ENCODE data around the gene ZNF836. TPM values are rescaled to one million over a fixed set of nuclear protein-coding genes. Genes with fewer than 3 reads are reported as not detected.

The ZNF836 gene
- total and polyA plus RNA-seq, 11 donors, result 3.0 to 11.0 (median 7.1) TPM

DNA sequence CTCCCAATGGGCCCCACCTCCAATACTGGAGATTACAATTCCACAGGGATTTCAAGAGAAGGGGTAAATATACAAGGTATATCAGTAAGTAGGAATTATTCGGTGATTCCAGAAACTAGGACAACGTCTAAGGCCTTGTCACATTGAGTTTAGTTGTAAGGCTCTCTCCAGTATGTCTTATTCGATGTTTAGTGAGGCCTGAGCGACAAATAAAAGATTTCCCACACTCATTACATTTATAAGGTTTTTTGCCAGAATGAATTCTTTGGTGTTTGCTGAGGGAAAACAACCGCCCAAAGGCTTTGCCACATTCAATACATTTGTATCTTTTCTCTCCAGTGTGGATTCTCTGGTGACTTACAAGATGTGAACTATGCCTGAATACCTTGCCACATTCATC, 56.7 kb downstream of the ZNF836 start:
- no peak overlapping the region for H3K27ac ChIP-seq
- WGBS, 4 donors, result 97 to 99% (median 98%) methylated on average over 5 of the region's 5 CpGs
- no peak overlapping the region for H3K4me3 ChIP-seq

DNA sequence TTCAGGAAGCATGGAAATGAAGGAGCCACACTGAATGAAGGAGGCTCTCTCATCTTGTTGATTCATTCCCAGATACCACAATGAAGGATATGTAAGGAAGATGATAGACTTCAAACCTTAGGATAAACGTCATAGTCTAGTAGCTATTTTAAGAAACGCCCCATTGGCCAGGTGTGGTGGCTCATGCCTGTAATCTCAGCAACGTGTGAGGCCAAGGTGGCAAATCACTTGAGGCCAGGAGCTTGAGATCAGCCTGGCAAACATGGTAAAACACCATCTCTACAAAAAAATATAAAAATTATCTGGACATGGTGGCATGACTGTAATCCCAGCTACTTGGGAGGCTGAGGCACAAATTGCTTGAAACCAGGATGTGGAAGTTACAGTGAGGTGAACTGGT, 58.8 kb downstream of the ZNF836 start:
- Histone ChIP-seq H3K9me3 (peaks cover 13 to 100% (median 97%) of the 10 kb centered on the region in 12 donors), H3K36me3 (peaks cover 9 to 42% (median 23%) of the 10 kb centered on the region in 9 donors), H3K27ac (no peak overlapping the region), H3K4me1 (no peaks in the 10 kb centered on the region), H3K4me3 (no peak overlapping the region), H3K27me3 (no peaks in the 10 kb centered on the region)
- 80 to 94% (median 84%) methylated on average over 3 of the region's 3 CpGs for WGBS, 4 donors
- TF ChIP-seq, protein P1, sequence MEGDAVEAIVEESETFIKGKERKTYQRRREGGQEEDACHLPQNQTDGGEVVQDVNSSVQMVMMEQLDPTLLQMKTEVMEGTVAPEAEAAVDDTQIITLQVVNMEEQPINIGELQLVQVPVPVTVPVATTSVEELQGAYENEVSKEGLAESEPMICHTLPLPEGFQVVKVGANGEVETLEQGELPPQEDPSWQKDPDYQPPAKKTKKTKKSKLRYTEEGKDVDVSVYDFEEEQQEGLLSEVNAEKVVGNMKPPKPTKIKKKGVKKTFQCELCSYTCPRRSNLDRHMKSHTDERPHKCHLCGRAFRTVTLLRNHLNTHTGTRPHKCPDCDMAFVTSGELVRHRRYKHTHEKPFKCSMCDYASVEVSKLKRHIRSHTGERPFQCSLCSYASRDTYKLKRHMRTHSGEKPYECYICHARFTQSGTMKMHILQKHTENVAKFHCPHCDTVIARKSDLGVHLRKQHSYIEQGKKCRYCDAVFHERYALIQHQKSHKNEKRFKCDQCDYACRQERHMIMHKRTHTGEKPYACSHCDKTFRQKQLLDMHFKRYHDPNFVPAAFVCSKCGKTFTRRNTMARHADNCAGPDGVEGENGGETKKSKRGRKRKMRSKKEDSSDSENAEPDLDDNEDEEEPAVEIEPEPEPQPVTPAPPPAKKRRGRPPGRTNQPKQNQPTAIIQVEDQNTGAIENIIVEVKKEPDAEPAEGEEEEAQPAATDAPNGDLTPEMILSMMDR (IDR thresholded peaks at IDR 0.05), result no peak
- TF ChIP-seq POLR2A (IDR thresholded peaks at IDR 0.05), result no peak
- no peak for ATAC-seq
- intact Hi-C loops (cut with DNase I), result no loop called here
- no peak for DNase-seq

More for the DNA sequence above, 56.7 kb downstream of the ZNF836 start:
- no peaks in the 10 kb centered on the region for H3K27me3 ChIP-seq
- TF ChIP-seq POLR2A (IDR thresholded peaks at IDR 0.05), result no peak
- TF ChIP-seq, protein P1 (IDR thresholded peaks at IDR 0.05), result no peak
- intact Hi-C loops (cut with DNase I), result no loop called here
- H3K9me3 ChIP-seq, result peaks cover 13 to 100% (median 100%) of the 10 kb centered on the region in 12 donors
- peaks cover 12 to 63% (median 39%) of the 10 kb centered on the region in 9 donors for H3K36me3 ChIP-seq
- H3K4me1 ChIP-seq, result no peaks in the 10 kb centered on the region
- no peak for ATAC-seq
- DNase-seq, result no peak

DNA sequence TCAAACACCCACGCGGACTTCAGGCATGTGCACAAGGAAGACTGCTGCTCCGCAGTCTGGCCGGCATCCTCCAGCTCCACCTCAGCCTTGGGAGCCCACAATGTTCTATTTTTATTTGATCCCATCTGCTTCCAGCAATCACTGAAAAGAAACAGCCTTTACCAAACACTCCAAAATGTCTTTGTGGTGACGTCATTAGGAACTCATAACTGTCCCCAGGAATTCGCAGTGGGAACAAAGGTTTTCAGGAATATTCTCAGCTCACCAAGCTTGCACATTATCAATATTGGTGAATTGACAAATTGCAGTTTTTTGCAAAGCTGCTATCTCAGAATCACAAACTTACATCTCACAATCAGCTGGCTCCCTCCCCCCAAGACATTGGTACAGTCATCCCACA, 60.6 kb downstream of the ZNF836 start:
- 87 to 95% (median 92%) methylated on average over 6 of the region's 6 CpGs for WGBS, 4 donors
- no peaks in the 10 kb centered on the region for H3K27me3 ChIP-seq
- H3K4me1 ChIP-seq, result no peaks in the 10 kb centered on the region
- no peak for DNase-seq
- ATAC-seq, result no peak
- H3K4me3 ChIP-seq, result no peak overlapping the region
- H3K9me3 ChIP-seq, result peaks cover 13 to 99% (median 83%) of the 10 kb centered on the region in 12 donors
- H3K27ac ChIP-seq, result no peak overlapping the region
- TF ChIP-seq, protein P1 (IDR thresholded peaks at IDR 0.05), result no peak
- TF ChIP-seq POLR2A (IDR thresholded peaks at IDR 0.05), result no peak
- intact Hi-C loops (cut with DNase I), result no loop called here
- peaks cover 3 to 24% (median 7%) of the 10 kb centered on the region in 9 donors for H3K36me3 ChIP-seq

Other genes with a start within 250 kb of the ZNF836 start
- gene ZNF613, start 244.1 kb downstream of the ZNF836 start, total RNA-seq, result 1 to 10 TPM; 3.1 to 6.8 (median 4.3) TPM
- gene ZNF613, start 244.1 kb downstream of the ZNF836 start, polyA plus RNA-seq, result 1 to 10 TPM; 2.4 to 5.7 TPM
- gene ZNF350, start 184.8 kb downstream of the ZNF836 start, total RNA-seq, result 10 to 100 TPM in 1 of 9 donors, 1 to 10 TPM in 8; 3.4 to 10.7 (median 7.6) TPM
- 1 to 10 TPM; 4.6 to 5.5 TPM for gene ZNF350, start 184.8 kb downstream of the ZNF836 start, polyA plus RNA-seq
- gene ZNF615, start 163.4 kb downstream of the ZNF836 start, total RNA-seq, result 10 to 100 TPM in 6 of 9 donors, 1 to 10 TPM in 3; 7.5 to 14.8 (median 10.2) TPM
- gene ZNF615, start 163.4 kb downstream of the ZNF836 start, polyA plus RNA-seq, result 1 to 10 TPM; 3.9 to 6.4 TPM
- 1 to 10 TPM; 4.6 to 7.9 (median 6.8) TPM for gene ZNF614, start 143.2 kb downstream of the ZNF836 start, total RNA-seq
- 1 to 10 TPM; 2.1 to 5.6 TPM for gene ZNF614, start 143.2 kb downstream of the ZNF836 start, polyA plus RNA-seq
- 10 to 100 TPM in 1 of 9 donors, 1 to 10 TPM in 8; 3.4 to 10.9 (median 8.2) TPM for gene ZNF432, start 122.8 kb downstream of the ZNF836 start, total RNA-seq
- 1 to 10 TPM; 5.4 to 8.0 TPM for gene ZNF432, start 122.8 kb downstream of the ZNF836 start, polyA plus RNA-seq
- 10 to 100 TPM in 3 of 9 donors, 1 to 10 TPM in 6; 6.8 to 12.9 (median 8.5) TPM for gene ZNF841, start 75.9 kb downstream of the ZNF836 start, total RNA-seq
- 1 to 10 TPM; 6.2 to 6.8 TPM for gene ZNF841, start 75.9 kb downstream of the ZNF836 start, polyA plus RNA-seq
- 10 to 100 TPM in 1 of 9 donors, 1 to 10 TPM in 8; 1.8 to 10.0 (median 6.7) TPM for gene ZNF616, start 31.7 kb downstream of the ZNF836 start, total RNA-seq
- gene ZNF616, start 31.7 kb downstream of the ZNF836 start, polyA plus RNA-seq, result 1 to 10 TPM; 1.7 to 3.4 TPM
- 100 to 1,000 TPM; 345 to 447 (median 370) TPM for gene PPP2R1A, start 18.4 kb upstream of the ZNF836 start, total RNA-seq
- gene PPP2R1A, start 18.4 kb upstream of the ZNF836 start, polyA plus RNA-seq, result 100 to 1,000 TPM; 258 to 294 TPM
- 10 to 100 TPM in 5 of 9 donors, 1 to 10 TPM in 4; 4.8 to 16.6 (median 10.7) TPM for gene ZNF766, start 98.0 kb upstream of the ZNF836 start, total RNA-seq
- gene ZNF766, start 98.0 kb upstream of the ZNF836 start, polyA plus RNA-seq, result 1 to 10 TPM; 2.9 to 6.4 TPM
- 10 to 100 TPM in 8 of 9 donors, 1 to 10 TPM in 1; 9.8 to 20.2 (median 13.3) TPM for gene ZNF480, start 125.5 kb upstream of the ZNF836 start, total RNA-seq
- 10 to 100 TPM; 10.3 to 16.3 TPM for gene ZNF480, start 125.5 kb upstream of the ZNF836 start, polyA plus RNA-seq
- gene ZNF610, start 164.6 kb upstream of the ZNF836 start, total RNA-seq, result 1 to 10 TPM; 2.5 to 8.2 (median 3.4) TPM
- 1 to 10 TPM; 2.4 to 2.8 TPM for gene ZNF610, start 164.6 kb upstream of the ZNF836 start, polyA plus RNA-seq
- 10 to 100 TPM; 11.4 to 30.6 (median 17.0) TPM for gene ZNF880, start 198.3 kb upstream of the ZNF836 start, total RNA-seq
- gene ZNF880, start 198.3 kb upstream of the ZNF836 start, polyA plus RNA-seq, result 10 to 100 TPM; 16.4 to 19.5 TPM
- gene ZNF528, start 226.2 kb upstream of the ZNF836 start, total RNA-seq, result 10 to 100 TPM in 8 of 9 donors, 1 to 10 TPM in 1; 8.2 to 24.6 (median 18.4) TPM
- 10 to 100 TPM; 10.7 to 14.6 TPM for gene ZNF528, start 226.2 kb upstream of the ZNF836 start, polyA plus RNA-seq

Data from heart left ventricle (tissue), 16 donors.